BE2C (cell line): Measurements from ENCODE around the gene DPP10.

Experiments
- DNase-seq: peaks from one replicate; pipeline ENCODE4 v3.0.0-alpha.2; 2020
- H3K27me3 ChIP-seq: fragments of 250-450 bp; sonication (Bioruptor Pico); 2 replicates; pipeline ENCODE4 v1.5.1; 2020; ENCODE audit warnings: mild to moderate bottlenecking
- H3K36me3 ChIP-seq: fragments of 250-450 bp; sonication (Bioruptor Pico); 2 replicates; pipeline ENCODE4 v1.5.1; 2020; ENCODE audit warnings: mild to moderate bottlenecking
- H3K4me1 ChIP-seq: fragments of 250-450 bp; sonication (Bioruptor Pico); 2 replicates; pipeline ENCODE4 v1.5.1; 2020
- H3K4me3 ChIP-seq: 2 replicates; pipeline ENCODE4 v1.5.1; 2011; ENCODE audit warnings: low read depth, low read length
- H3K9me3 ChIP-seq: fragments of 250-450 bp; sonication (Bioruptor Pico); 2 replicates; pipeline ENCODE4 v1.5.1; 2020
- CTCF ChIP-seq: IDR thresholded peaks from 2 replicates; pipeline ENCODE4 v1.5.1; 2012; ENCODE audit warnings: mild to moderate bottlenecking, low read depth, low read length

Gene DPP10

GRCh38 chr2:115520727-115521126, 1078.3 kb downstream of the DPP10 start:
- TF ChIP-seq CTCF, result no peak
- Histone ChIP-seq H3K9me3 (no peaks in the 10 kb centered on the region), H3K4me1 (no peaks in the 10 kb centered on the region), H3K4me3 (no peak overlapping the region), H3K27me3 (no peaks in the 10 kb centered on the region), H3K36me3 (no peaks in the 10 kb centered on the region)
- DNase-seq, result no peak

- Histone ChIP-seq H3K36me3 (no peaks in the 10 kb centered on the region), H3K4me1 (no peaks in the 10 kb centered on the region), H3K27me3 (no peaks in the 10 kb centered on the region), H3K9me3 (no peaks in the 10 kb centered on the region), H3K4me3 (no peak overlapping the region)
- DNase-seq, result no peak
- TF ChIP-seq CTCF, result no peak
Observed at GRCh38 chr2:115524452-115524851, 1082.0 kb downstream of the DPP10 start.

GRCh38 chr2:115529627-115530026, 1087.2 kb downstream of the DPP10 start:
- TF ChIP-seq CTCF, result no peak
- Histone ChIP-seq H3K4me3 (no peak overlapping the region), H3K36me3 (no peaks in the 10 kb centered on the region), H3K4me1 (no peaks in the 10 kb centered on the region), H3K9me3 (no peaks in the 10 kb centered on the region), H3K27me3 (no peaks in the 10 kb centered on the region)
- DNase-seq, result no peak

- H3K9me3 ChIP-seq, result no peaks in the 10 kb centered on the region
- TF ChIP-seq CTCF, result no peak
- H3K4me1 ChIP-seq, result no peaks in the 10 kb centered on the region
- H3K36me3 ChIP-seq, result no peaks in the 10 kb centered on the region
- H3K4me3 ChIP-seq, result no peak overlapping the region
- no peak for DNase-seq
- no peaks in the 10 kb centered on the region for H3K27me3 ChIP-seq
Observed at GRCh38 chr2:115533081-115533480, 1090.6 kb downstream of the DPP10 start.

GRCh38 chr2:115541814-115542213, 1099.4 kb downstream of the DPP10 start:
- Histone ChIP-seq H3K4me1 (no peaks in the 10 kb centered on the region), H3K9me3 (no peaks in the 10 kb centered on the region), H3K4me3 (no peak overlapping the region), H3K27me3 (no peaks in the 10 kb centered on the region), H3K36me3 (no peaks in the 10 kb centered on the region)
- no peak for TF ChIP-seq CTCF
- no peak for DNase-seq

- Histone ChIP-seq H3K4me1 (no peaks in the 10 kb centered on the region), H3K36me3 (no peaks in the 10 kb centered on the region), H3K4me3 (no peak overlapping the region), H3K27me3 (no peaks in the 10 kb centered on the region), H3K9me3 (no peaks in the 10 kb centered on the region)
- no peak for TF ChIP-seq CTCF
- DNase-seq, result no peak
Observed at GRCh38 chr2:115542331-115542730, 1099.9 kb downstream of the DPP10 start.
